C4-2B (cell line): ENCODE data around the gene PPP4R3B.

Experiments
- CTCF ChIP-seq: fragments of 450-650 bp; conservative IDR thresholded peaks from 2 replicates; pipeline ENCODE4 v1.5.1; 2017; ENCODE audit warnings: mild to moderate bottlenecking
- ZFX ChIP-seq: fragments of 450-650 bp; IDR thresholded peaks from 2 replicates; pipeline ENCODE4 v1.6.1; 2017

- TF ChIP-seq CTCF (no peak), ZFX (no peak)
Measured at GRCh38 chr2:55502590-55503141, 114.8 kb downstream of the PPP4R3B start.
